Uterus (tissue), 4 donors: ENCODE measurements around the gene FAM221B. TPM values are rescaled to one million over a fixed set of nuclear protein-coding genes. Genes with fewer than 3 reads are reported as not detected.

ENCODE experiments used
- DNase-seq, 2 donors: peaks; one replicate each; pipeline ENCODE4 v3.0.0-alpha.2; 2019 to 2020
- H3K27ac ChIP-seq, 2 donors: fragments of 200-600 bp; sonication (generic); 1 replicate in 1 of 2; 2 replicates in 1 of 2; pipeline ENCODE4 v1.5.1; 2016 to 2018
- H3K27me3 ChIP-seq, 2 donors: fragments of 200-600 bp; sonication (generic); one replicate each; pipeline ENCODE4 v1.5.1; 2018 to 2019; ENCODE audit warnings: control low read depth in 1 of 2
- H3K36me3 ChIP-seq, 2 donors: fragments of 200-600 bp; sonication (generic); one replicate each; pipeline ENCODE4 v1.5.1; 2019; ENCODE audit warnings: control low read depth in 1 of 2
- H3K4me1 ChIP-seq, 2 donors: fragments of 200-600 bp; sonication (generic); one replicate each; pipeline ENCODE4 v1.5.1; 2018 to 2019; ENCODE audit warnings: control low read depth in 1 of 2
- H3K4me3 ChIP-seq, 2 donors: fragments of 200-600 bp; sonication (generic); 1 replicate in 1 of 2; 2 replicates in 1 of 2; pipeline ENCODE4 v1.5.1; 2018 to 2019; ENCODE audit warnings: mild to moderate bottlenecking in 1 of 2
- H3K9me3 ChIP-seq, 2 donors: fragments of 200-600 bp; sonication (generic); one replicate each; pipeline ENCODE4 v1.5.1; 2019; ENCODE audit warnings: control low read depth in 1 of 2
- CTCF ChIP-seq, 4 experiments: fragments of 200-600 bp in 2 of 4; fragments of 450-650 bp in 2 of 4; sonication (generic) in 2 of 4; IDR thresholded peaks; one replicate each; pipeline ENCODE4 v1.5.1; 2016 to 2019; ENCODE audit warnings: antibody characterized with exemption in 4 of 4, mild to moderate bottlenecking in 2 of 4, moderate library complexity in 1 of 4
- POLR2A ChIP-seq, 2 donors: fragments of 450-650 bp; IDR thresholded peaks; one replicate each; pipeline ENCODE4 v1.6.1; 2016; ENCODE audit warnings: antibody characterized with exemption in 2 of 2, mild to moderate bottlenecking in 1 of 2, moderate library complexity in 1 of 2
- intact Hi-C: fragments of 100-400 bp; cut with DNase I; formaldehyde crosslinking; loops from one replicate; pipeline ENCODE4 v1.15.1; 2023; ENCODE audit warnings: low total_unique reads
- total RNA-seq, 4 donors: library from RNA; depleted of rRNA in 3 of 4; stranded (reverse); fragments of >200 nt in 3 of 4; gene quantifications; one replicate each; pipeline versions ENCODE4 v1.1.0 to v1.2.4, GENCODE V29; 2014 to 2023
- donor health status: DM: yes; HTN: yes; CAD: no.

FAM221B gene
- total RNA-seq, 4 donors from 2014 or later = not detected

GRCh38 chr9:35820076-35820475 is 8.5 kb downstream of the FAM221B start:
- no peak for DNase-seq
- no peaks in the 10 kb centered on the region for H3K4me1 ChIP-seq
- no peaks in the 10 kb centered on the region for H3K27me3 ChIP-seq
- H3K36me3 ChIP-seq = no peaks in the 10 kb centered on the region
- no peaks in the 10 kb centered on the region for H3K9me3 ChIP-seq
- H3K27ac ChIP-seq = no peak overlapping the region
- intact Hi-C loops = no loop called here
- no peak for TF ChIP-seq POLR2A (IDR thresholded peaks at IDR 0.05)
- H3K4me3 ChIP-seq = no peak overlapping the region

- intact Hi-C loops = loop anchor here (10.0 kb wide), 1 partner anchor 704 kb away; the partner anchor contains the start of gene ATOSB
- Histone ChIP-seq H3K4me1 (no peaks in the 10 kb centered on the region), H3K27me3 (no peaks in the 10 kb centered on the region), H3K4me3 (no peak overlapping the region), H3K9me3 (no peaks in the 10 kb centered on the region), H3K27ac (no peak overlapping the region), H3K36me3 (no peaks in the 10 kb centered on the region)
- DNase-seq = no peak
- no peak for TF ChIP-seq CTCF (IDR thresholded peaks at IDR 0.05)
- no peak for TF ChIP-seq POLR2A (IDR thresholded peaks at IDR 0.05)
Measured at GRCh38 chr9:35818341-35818740, 10.2 kb downstream of the FAM221B start.

- intact Hi-C loops = loop anchor here (10.0 kb wide), 1 partner anchor 702 kb away; the partner anchor contains the start of gene ATOSB
- H3K4me3 ChIP-seq = no peak overlapping the region
Measured at GRCh38 chr9:35816708-35817107, 11.8 kb downstream of the FAM221B start.

GRCh38 chr9:35814841-35815543 is 13.5 kb downstream of the FAM221B start, which contains the start of gene HINT2:
Gene HINT2, minus strand, starts transcription at chr9:35815042. Its CDS starts 63 bp downstream, at chr9:35814979.
- intact Hi-C loops = loop anchor here (10.0 kb wide), 1 partner anchor 700 kb away; the partner anchor contains the start of gene ATOSB
- Histone ChIP-seq H3K9me3 (no peaks in the 10 kb centered on the region), H3K27me3 (no peaks in the 10 kb centered on the region), H3K36me3 (no peaks in the 10 kb centered on the region), H3K4me3 (peak within 1 kb of the TSS; percentile 78 to 80), H3K4me1 (peaks cover 0 to 6% of the 10 kb centered on the region in 2 donors), H3K27ac (peak within 1 kb of the TSS; percentile 96 to 98)
- peak; percentile 91 to 95 for TF ChIP-seq POLR2A (IDR thresholded peaks at IDR 0.05)
- TF ChIP-seq CTCF (IDR thresholded peaks at IDR 0.05) = peak in 1 of 4 experiments; percentile 5
- peak; percentile 94 to 98 for DNase-seq

More at GRCh38 chr9:35816708-35817107, 11.8 kb downstream of the FAM221B start:
- TF ChIP-seq POLR2A (IDR thresholded peaks at IDR 0.05) (no peak), CTCF (IDR thresholded peaks at IDR 0.05) (no peak)
- Histone ChIP-seq H3K27ac (no peak overlapping the region), H3K27me3 (no peaks in the 10 kb centered on the region), H3K36me3 (no peaks in the 10 kb centered on the region), H3K4me1 (peaks cover 0 to under 1% of the 10 kb centered on the region in 2 donors), H3K9me3 (no peaks in the 10 kb centered on the region)
- no peak for DNase-seq

GRCh38 chr9:35814106-35814840 is 14.3 kb downstream of the FAM221B start:
- H3K27me3 ChIP-seq = no peaks in the 10 kb centered on the region
- H3K4me3 ChIP-seq = peak overlapping the region; percentile 78 to 80
- peak; percentile 69 to 73 for DNase-seq
- TF ChIP-seq POLR2A (IDR thresholded peaks at IDR 0.05) (no peak), CTCF (IDR thresholded peaks at IDR 0.05) (peak in 1 of 4 experiments; percentile 18)
- peaks cover 0 to 6% of the 10 kb centered on the region in 2 donors for H3K4me1 ChIP-seq
- H3K36me3 ChIP-seq = no peaks in the 10 kb centered on the region
- peak overlapping the region; percentile 96 to 98 for H3K27ac ChIP-seq
- H3K9me3 ChIP-seq = no peaks in the 10 kb centered on the region
- intact Hi-C loops = loop anchor here (10.0 kb wide), 1 partner anchor 699 kb away; the partner anchor contains the start of gene ATOSB
